Upper lobe of left lung (tissue), 6 donors: ENCODE data around the gene TOR1AIP2. TPM values are rescaled to one million over a fixed set of nuclear protein-coding genes. Genes with fewer than 3 reads are reported as not detected.

ENCODE experiments used
- ATAC-seq, 2 donors: fragments of 200-7000 bp; cut with Tn5 transposase; one replicate each; pipeline ENCODE4 v1.9.1; 2022; ENCODE audit warnings: mild to moderate bottlenecking in 2 of 2, moderate library complexity in 2 of 2; ENCODE audit not compliant: low FRiP score in 2 of 2
- DNase-seq, 2 donors: peaks; one replicate each; pipeline ENCODE4 v3.0.0-alpha.2; 2019 to 2020
- H3K27ac ChIP-seq, 4 donors: fragments of 200-600 bp; sonication (generic); one replicate each; pipeline ENCODE4 v1.5.1; 2016 to 2019
- H3K27me3 ChIP-seq, 4 donors: fragments of 200-600 bp; sonication (generic); one replicate each; pipeline ENCODE4 v1.5.1; 2017 to 2019
- H3K36me3 ChIP-seq, 4 donors: fragments of 200-600 bp; sonication (generic); one replicate each; pipeline ENCODE4 v1.5.1; 2016 to 2019
- H3K4me1 ChIP-seq, 4 donors: fragments of 200-600 bp; sonication (generic); one replicate each; pipeline ENCODE4 v1.5.1; 2018 to 2019
- H3K4me3 ChIP-seq, 4 donors: fragments of 200-600 bp; sonication (generic); one replicate each; pipeline ENCODE4 v1.5.1; 2017 to 2019; ENCODE audit warnings: mild to moderate bottlenecking in 2 of 4, moderate library complexity in 1 of 4
- H3K9me3 ChIP-seq, 4 donors: fragments of 200-600 bp; sonication (generic); one replicate each; pipeline ENCODE4 v1.5.1; 2018 to 2019
- EP300 ChIP-seq, 4 donors: sonication (generic); formaldehyde crosslinking; IDR thresholded peaks; one replicate each; pipeline ENCODE4 v1.5.1; 2017; ENCODE audit warnings: antibody characterized with exemption in 4 of 4, control low read depth in 2 of 4
- POLR2A ChIP-seq, 4 donors: fragments of 450-650 bp; IDR thresholded peaks; one replicate each; pipeline ENCODE4 v1.5.1; 2016 to 2017; ENCODE audit warnings: antibody characterized with exemption in 4 of 4, mild to moderate bottlenecking in 2 of 4
- POLR2AphosphoS5 ChIP-seq, 2 donors: sonication (generic); formaldehyde crosslinking; IDR thresholded peaks; one replicate each; pipeline ENCODE4 v1.5.1; 2017; ENCODE audit warnings: antibody characterized with exemption in 2 of 2
- WGBS, 2 donors: methylation state at CpG; one replicate each; pipeline ENCODE4 v1.1.5; 2017 to 2018; 5-methylcytosine and 5-hydroxymethylcytosine counted together
- total RNA-seq, 6 donors: library from RNA; depleted of rRNA in 4 of 6; stranded (reverse); fragments of >200 nt in 4 of 6; gene quantifications; one replicate each; pipeline versions ENCODE4 v1.1.0 to v1.2.1, GENCODE V29; 2016 to 2021
- TF ChIP-seq, protein P1 (sequence below), 6 experiments: fragments of 450-650 bp in 4 of 6; fragments of 200-600 bp in 2 of 6; sonication (generic) in 2 of 6; IDR thresholded peaks; one replicate each; pipeline ENCODE4 v1.5.1; 2016 to 2019; ENCODE audit warnings: antibody characterized with exemption in 6 of 6
- donor health status: DM: no; HTN: no; CAD: no; lungs with moderate emphysema.
- donor health status: DM: no; HTN: yes; CAD: no; lungs with severe emphysema.

The TOR1AIP2 gene
- total RNA-seq, 6 donors from 2014 or later, result 59.7 to 145 (median 81.2) TPM

DNA sequence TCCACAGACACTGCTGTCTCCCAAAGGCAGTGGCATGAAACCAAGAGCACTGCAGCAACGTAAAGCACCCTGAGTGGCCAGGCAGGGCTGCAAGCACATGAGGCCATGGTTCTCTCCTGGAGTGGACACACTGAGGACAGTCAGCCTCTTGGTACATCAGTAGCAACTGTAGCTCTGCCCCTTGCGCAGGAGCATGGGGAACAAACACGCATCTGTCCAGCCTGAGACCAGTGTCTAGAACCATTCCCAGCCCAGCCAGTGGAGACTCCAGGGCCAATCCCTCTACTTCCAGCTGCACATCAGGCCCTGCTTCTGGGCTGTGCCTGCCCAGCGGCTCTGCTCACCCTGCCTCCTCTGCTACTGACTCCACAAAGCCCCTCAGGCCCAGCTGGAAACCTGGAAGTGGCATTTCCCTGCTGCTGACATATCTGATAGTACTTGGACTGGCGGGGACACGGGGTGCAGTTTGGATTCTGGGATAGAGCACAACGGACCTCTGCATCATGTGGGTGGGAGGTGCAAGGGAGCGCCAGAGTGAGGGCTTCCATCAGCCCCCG lies 49.0 kb downstream of the TOR1AIP2 start:
- no peak overlapping the region for H3K4me3 ChIP-seq
- peaks cover 0 to 8% (median 4%) of the 10 kb centered on the region in 4 donors for H3K4me1 ChIP-seq
- no peaks in the 10 kb centered on the region for H3K27me3 ChIP-seq
- no peaks in the 10 kb centered on the region for H3K9me3 ChIP-seq
- no peak for ATAC-seq
- 91 to 93% methylated on average over 8 of the region's 9 CpGs for WGBS, 2 donors
- no peaks in the 10 kb centered on the region for H3K36me3 ChIP-seq
- DNase-seq, result peak in 1 of 2 donors; percentile 11
- TF ChIP-seq EP300 (IDR thresholded peaks at IDR 0.05) (no peak), POLR2AphosphoS5 (IDR thresholded peaks at IDR 0.05) (no peak), POLR2A (IDR thresholded peaks at IDR 0.05) (no peak)
- TF ChIP-seq, protein P1, sequence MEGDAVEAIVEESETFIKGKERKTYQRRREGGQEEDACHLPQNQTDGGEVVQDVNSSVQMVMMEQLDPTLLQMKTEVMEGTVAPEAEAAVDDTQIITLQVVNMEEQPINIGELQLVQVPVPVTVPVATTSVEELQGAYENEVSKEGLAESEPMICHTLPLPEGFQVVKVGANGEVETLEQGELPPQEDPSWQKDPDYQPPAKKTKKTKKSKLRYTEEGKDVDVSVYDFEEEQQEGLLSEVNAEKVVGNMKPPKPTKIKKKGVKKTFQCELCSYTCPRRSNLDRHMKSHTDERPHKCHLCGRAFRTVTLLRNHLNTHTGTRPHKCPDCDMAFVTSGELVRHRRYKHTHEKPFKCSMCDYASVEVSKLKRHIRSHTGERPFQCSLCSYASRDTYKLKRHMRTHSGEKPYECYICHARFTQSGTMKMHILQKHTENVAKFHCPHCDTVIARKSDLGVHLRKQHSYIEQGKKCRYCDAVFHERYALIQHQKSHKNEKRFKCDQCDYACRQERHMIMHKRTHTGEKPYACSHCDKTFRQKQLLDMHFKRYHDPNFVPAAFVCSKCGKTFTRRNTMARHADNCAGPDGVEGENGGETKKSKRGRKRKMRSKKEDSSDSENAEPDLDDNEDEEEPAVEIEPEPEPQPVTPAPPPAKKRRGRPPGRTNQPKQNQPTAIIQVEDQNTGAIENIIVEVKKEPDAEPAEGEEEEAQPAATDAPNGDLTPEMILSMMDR (IDR thresholded peaks at IDR 0.05), result no peak
- H3K27ac ChIP-seq, result no peak overlapping the region

DNA sequence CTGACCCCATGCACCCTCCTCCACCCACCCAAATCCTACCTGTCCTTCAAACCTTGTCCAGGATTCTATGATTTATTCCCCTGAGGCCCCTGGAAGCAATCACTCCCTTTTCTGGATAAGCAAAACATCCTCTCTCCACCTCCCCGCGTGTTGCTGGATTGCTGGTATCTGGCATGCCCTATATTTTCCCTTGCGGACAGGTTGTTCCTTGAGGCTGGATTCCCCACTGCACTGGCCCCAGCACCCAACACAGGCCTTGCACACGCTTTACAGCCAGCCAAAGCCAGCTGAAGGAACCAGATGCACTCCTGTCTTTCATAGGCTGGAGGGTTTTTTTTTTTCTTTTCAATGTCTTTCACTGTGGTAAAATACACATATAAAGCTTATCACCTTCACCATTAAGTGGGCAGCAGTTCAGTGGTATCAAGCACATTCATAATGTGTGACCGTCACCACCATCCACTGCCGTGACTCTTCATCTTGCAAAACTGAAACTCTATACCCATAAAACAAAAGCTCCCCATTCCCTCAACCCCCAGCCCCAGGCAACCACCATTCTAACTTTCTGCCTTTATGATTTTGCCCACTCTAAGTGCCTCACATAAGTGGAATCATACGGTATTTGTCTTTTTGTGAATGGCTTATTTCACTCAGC lies 50.9 kb downstream of the TOR1AIP2 start:
- DNase-seq (no peak), ATAC-seq (no peak)
- no peaks in the 10 kb centered on the region for H3K36me3 ChIP-seq
- H3K4me1 ChIP-seq, result peaks cover 0 to 8% (median 4%) of the 10 kb centered on the region in 4 donors
- no peaks in the 10 kb centered on the region for H3K27me3 ChIP-seq
- no peak for TF ChIP-seq POLR2A (IDR thresholded peaks at IDR 0.05)
- no peak for TF ChIP-seq POLR2AphosphoS5 (IDR thresholded peaks at IDR 0.05)
- no peak for TF ChIP-seq EP300 (IDR thresholded peaks at IDR 0.05)
- TF ChIP-seq, protein P1 (IDR thresholded peaks at IDR 0.05), result no peak
- no peaks in the 10 kb centered on the region for H3K9me3 ChIP-seq
- 82 to 87% methylated on average over 7 of the region's 7 CpGs for WGBS, 2 donors
- H3K27ac ChIP-seq, result no peak overlapping the region
- no peak overlapping the region for H3K4me3 ChIP-seq

GRCh38 chr1:179825798-179826460 lies 51.7 kb downstream of the TOR1AIP2 start:
- H3K4me1 ChIP-seq, result peaks cover 0 to 3% (median 0%) of the 10 kb centered on the region in 4 donors
- DNase-seq, result peak in 1 of 2 donors; percentile 32
- 81 to 86% methylated on average over 10 to 13 of the region's 13 CpGs for WGBS, 2 donors
- H3K27me3 ChIP-seq, result no peaks in the 10 kb centered on the region
- H3K27ac ChIP-seq, result no peak overlapping the region
- TF ChIP-seq EP300 (IDR thresholded peaks at IDR 0.05) (no peak), POLR2A (IDR thresholded peaks at IDR 0.05) (no peak), POLR2AphosphoS5 (IDR thresholded peaks at IDR 0.05) (no peak)
- TF ChIP-seq, protein P1 (IDR thresholded peaks at IDR 0.05), result no peak
- no peaks in the 10 kb centered on the region for H3K36me3 ChIP-seq
- H3K9me3 ChIP-seq, result no peaks in the 10 kb centered on the region
- ATAC-seq, result peak; percentile 19 to 35
- no peak overlapping the region for H3K4me3 ChIP-seq

GRCh38 chr1:179825206-179825605 lies 52.4 kb downstream of the TOR1AIP2 start:
- ATAC-seq, result peak in 1 of 2 donors; percentile 53
- WGBS, 2 donors, result 66 to 74% methylated on average over 8 of the region's 8 CpGs
- TF ChIP-seq, protein P1 (IDR thresholded peaks at IDR 0.05), result no peak
- Histone ChIP-seq H3K27me3 (no peaks in the 10 kb centered on the region), H3K36me3 (no peaks in the 10 kb centered on the region), H3K9me3 (no peaks in the 10 kb centered on the region), H3K27ac (no peak overlapping the region), H3K4me3 (no peak overlapping the region), H3K4me1 (peaks cover 0 to 3% (median 0%) of the 10 kb centered on the region in 4 donors)
- DNase-seq, result no peak
